ENCODE measurements around the gene GTSE1.

GTSE1 gene

GRCh38 chr22:46328797-46329196, 32.1 kb downstream of the GTSE1 start:
- no peak for DNase-seq (ENCODE audit: low read depth)

- DNase-seq (ENCODE audit: low read depth): no peak
These were observed 32.9 kb downstream of the GTSE1 start for GRCh38 chr22:46329616-46330015.

GRCh38 chr22:46330426-46330825, 33.8 kb downstream of the GTSE1 start:
- DNase-seq (ENCODE audit: low read depth): no peak

- DNase-seq (ENCODE audit: low read depth): no peak
These were observed 34.8 kb downstream of the GTSE1 start for GRCh38 chr22:46331496-46331895.

GRCh38 chr22:46335201-46336118, 38.8 kb downstream of the GTSE1 start, which contains the start of gene TRMU:
TSS of gene TRMU (plus strand) at chr22:46335714. CDS start at chr22:46335765, 51 bp downstream.
- peak; percentile 64 for DNase-seq (ENCODE audit: low read depth)

GRCh38 chr22:46336119-46337078, 39.7 kb downstream of the GTSE1 start:
- DNase-seq (ENCODE audit: low read depth): no peak

- no peak for DNase-seq (ENCODE audit: low read depth)
These were observed 41.2 kb downstream of the GTSE1 start for GRCh38 chr22:46337870-46338269.

- no peak for DNase-seq (ENCODE audit: low read depth)
These were observed 42.0 kb downstream of the GTSE1 start for GRCh38 chr22:46338636-46339035.

- DNase-seq (ENCODE audit: low read depth): no peak
These were observed 43.3 kb downstream of the GTSE1 start for GRCh38 chr22:46339956-46340355.

- no peak for DNase-seq (ENCODE audit: low read depth)
These were observed 44.0 kb downstream of the GTSE1 start for GRCh38 chr22:46340676-46341075.

GRCh38 chr22:46346680-46347405, 50.2 kb downstream of the GTSE1 start:
- DNase-seq (ENCODE audit: low read depth): no peak

- no peak for DNase-seq (ENCODE audit: low read depth)
These were observed 51.0 kb downstream of the GTSE1 start for GRCh38 chr22:46347646-46348045.

GRCh38 chr22:46348099-46348695, 51.5 kb downstream of the GTSE1 start:
- no peak for DNase-seq (ENCODE audit: low read depth)

- DNase-seq (ENCODE audit: low read depth): no peak
These were observed 52.6 kb downstream of the GTSE1 start for GRCh38 chr22:46349238-46349637.

- no peak for DNase-seq (ENCODE audit: low read depth)
These were observed 53.0 kb downstream of the GTSE1 start for GRCh38 chr22:46349681-46350080.

- no peak for DNase-seq (ENCODE audit: low read depth)
These were observed 53.5 kb downstream of the GTSE1 start for GRCh38 chr22:46350121-46350520.

GRCh38 chr22:46350646-46351045, 54.0 kb downstream of the GTSE1 start:
- DNase-seq (ENCODE audit: low read depth): no peak

- DNase-seq (ENCODE audit: low read depth): no peak
These were observed 54.6 kb downstream of the GTSE1 start for GRCh38 chr22:46351131-46351735.

GRCh38 chr22:46351767-46352166, 55.1 kb downstream of the GTSE1 start:
- DNase-seq (ENCODE audit: low read depth): no peak

- no peak for DNase-seq (ENCODE audit: low read depth)
These were observed 55.6 kb downstream of the GTSE1 start for GRCh38 chr22:46352276-46352675.

All from GM04504 (cell line).